22Rv1 (cell line): ENCODE results near the gene CD200R1L.

Experiments used
- CTCF ChIP-seq: fragments of 450-650 bp; IDR thresholded peaks from 2 replicates; pipeline ENCODE4 v1.5.1; 2017; ENCODE audit warnings: mild to moderate bottlenecking
- ZFX ChIP-seq: fragments of 450-650 bp; IDR thresholded peaks from 2 replicates; pipeline ENCODE4 v1.6.1; 2017; ENCODE audit warnings: antibody characterized with exemption, borderline replicate concordance

- TF ChIP-seq CTCF (no peak), ZFX (no peak)
Measured at GRCh38 chr3:112847692-112848091, 1.0 kb upstream of the CD200R1L start.
